GM12875 (cell line): Measurements from ENCODE around the gene MAP2K2.

Source experiments
- H3K4me3 ChIP-seq: one replicate; pipeline ENCODE4 v1.5.1; 2011; ENCODE audit warnings: low read depth, low read length, control low read depth
- TF ChIP-seq, protein P1 (sequence below): IDR thresholded peaks from 2 replicates; pipeline ENCODE4 v1.5.1; 2011; ENCODE audit warnings: low read depth, mild to moderate bottlenecking, control low read depth, inconsistent platforms, low read length, moderate library complexity, borderline replicate concordance; ENCODE audit not compliant: insufficient read depth

The MAP2K2 gene

GRCh38 chr19:4122480-4122879, 1.4 kb downstream of the MAP2K2 start:
- TF ChIP-seq, protein P1, sequence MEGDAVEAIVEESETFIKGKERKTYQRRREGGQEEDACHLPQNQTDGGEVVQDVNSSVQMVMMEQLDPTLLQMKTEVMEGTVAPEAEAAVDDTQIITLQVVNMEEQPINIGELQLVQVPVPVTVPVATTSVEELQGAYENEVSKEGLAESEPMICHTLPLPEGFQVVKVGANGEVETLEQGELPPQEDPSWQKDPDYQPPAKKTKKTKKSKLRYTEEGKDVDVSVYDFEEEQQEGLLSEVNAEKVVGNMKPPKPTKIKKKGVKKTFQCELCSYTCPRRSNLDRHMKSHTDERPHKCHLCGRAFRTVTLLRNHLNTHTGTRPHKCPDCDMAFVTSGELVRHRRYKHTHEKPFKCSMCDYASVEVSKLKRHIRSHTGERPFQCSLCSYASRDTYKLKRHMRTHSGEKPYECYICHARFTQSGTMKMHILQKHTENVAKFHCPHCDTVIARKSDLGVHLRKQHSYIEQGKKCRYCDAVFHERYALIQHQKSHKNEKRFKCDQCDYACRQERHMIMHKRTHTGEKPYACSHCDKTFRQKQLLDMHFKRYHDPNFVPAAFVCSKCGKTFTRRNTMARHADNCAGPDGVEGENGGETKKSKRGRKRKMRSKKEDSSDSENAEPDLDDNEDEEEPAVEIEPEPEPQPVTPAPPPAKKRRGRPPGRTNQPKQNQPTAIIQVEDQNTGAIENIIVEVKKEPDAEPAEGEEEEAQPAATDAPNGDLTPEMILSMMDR, result no peak
- H3K4me3 ChIP-seq, result peak overlapping the region; percentile 81

DNA sequence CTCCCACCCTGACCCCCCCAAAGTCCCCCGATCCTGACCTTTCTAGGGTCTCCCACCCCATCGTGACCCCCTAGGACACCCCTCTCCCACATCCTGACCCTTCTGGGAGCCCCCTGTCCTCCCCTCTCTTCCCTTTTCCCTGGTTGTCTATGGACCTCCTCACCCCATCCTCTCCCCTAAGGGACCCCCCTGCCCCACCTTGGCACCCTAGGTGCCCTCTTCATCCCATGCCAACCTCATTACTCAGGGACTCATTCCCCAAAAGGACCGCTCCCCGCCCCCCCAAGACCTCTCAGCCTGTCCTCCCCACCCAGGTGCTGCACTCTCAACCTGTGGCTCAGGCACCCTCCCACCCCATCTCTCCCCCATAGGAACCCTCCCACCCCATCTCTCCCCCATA, 2.1 kb downstream of the MAP2K2 start:
- TF ChIP-seq, protein P1, result no peak
- H3K4me3 ChIP-seq, result no peak overlapping the region

DNA sequence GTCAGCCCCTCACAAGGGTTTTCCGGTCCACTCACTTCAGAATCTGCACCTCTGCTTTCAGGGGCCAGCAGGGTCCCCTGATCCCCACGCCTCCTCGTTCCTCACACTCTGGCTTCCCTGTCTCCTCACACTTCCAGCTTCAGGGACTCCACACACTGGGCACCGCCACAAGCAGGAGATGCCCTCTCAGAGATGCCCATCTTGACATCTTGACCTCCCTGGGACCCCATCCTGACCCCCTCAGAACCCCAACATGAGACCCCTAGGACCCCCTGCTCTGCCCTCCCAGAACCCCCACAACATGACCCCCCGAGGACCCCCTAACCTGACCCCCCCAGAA, 2.7 kb downstream of the MAP2K2 start:
- TF ChIP-seq, protein P1, result no peak
- no peak overlapping the region for H3K4me3 ChIP-seq

GRCh38 chr19:4120559-4121272, 3.2 kb downstream of the MAP2K2 start:
- H3K4me3 ChIP-seq, result no peak overlapping the region
- TF ChIP-seq, protein P1, result no peak

GRCh38 chr19:4119763-4120162, 4.2 kb downstream of the MAP2K2 start:
- no peak overlapping the region for H3K4me3 ChIP-seq
- TF ChIP-seq, protein P1, result no peak

GRCh38 chr19:4115818-4116385, 8.0 kb downstream of the MAP2K2 start:
- no peak overlapping the region for H3K4me3 ChIP-seq
- TF ChIP-seq, protein P1, result no peak
